ENCODE measurements around the gene BCO1. TPM values are rescaled to one million over a fixed set of nuclear protein-coding genes. Genes with fewer than 3 reads are reported as not detected.

Gene BCO1
- total RNA-seq, 1 experiment from 2014 or later = not detected

DNA sequence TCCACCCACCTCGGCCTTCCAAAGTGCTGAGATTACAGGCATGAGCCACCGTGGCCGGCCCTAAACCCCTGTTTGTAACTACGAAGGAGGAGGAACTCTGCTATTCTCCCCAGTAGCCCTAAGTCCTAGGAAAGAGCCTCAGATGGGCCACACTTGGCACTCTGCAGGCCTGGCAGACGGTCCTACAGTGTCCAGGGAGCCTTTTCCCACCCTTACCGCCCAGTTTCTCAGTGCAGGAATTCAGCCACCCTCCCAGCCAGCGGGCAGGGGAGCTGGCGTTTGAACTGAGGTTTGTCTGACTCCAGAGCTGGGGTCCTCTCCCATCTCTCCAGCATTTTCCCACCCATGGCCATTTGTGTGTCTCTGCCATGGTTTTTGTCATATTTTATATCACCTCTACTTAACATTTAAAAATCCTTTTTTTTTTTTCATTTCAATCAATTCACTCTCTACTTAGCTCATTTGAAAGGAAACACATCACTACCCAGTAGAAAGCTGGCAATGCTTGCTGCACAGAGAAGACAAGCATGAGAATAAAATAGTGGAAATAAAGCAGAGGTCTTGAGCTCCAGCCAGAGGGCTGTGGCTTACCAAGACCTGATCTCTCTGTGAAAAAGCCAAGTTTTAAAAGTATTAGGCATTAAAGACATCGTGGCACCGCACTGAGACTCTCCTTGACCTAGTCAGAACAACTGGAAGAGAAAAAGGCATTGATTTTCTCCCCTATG, 34.9 kb downstream of the BCO1 start:
- H3K9me2 ChIP-seq (replicated peaks; ENCODE audit: insufficient read depth, low read length) = no peaks in the 10 kb centered on the region
- H3K27me3 ChIP-seq (ENCODE audit: low read length) = no peaks in the 10 kb centered on the region
- no peaks in the 10 kb centered on the region for H3K9me3 ChIP-seq (ENCODE audit: low read length)
- H3K27ac ChIP-seq (ENCODE audit: low read length) = no peak overlapping the region
- DNase-seq = no peak
- H3K4me2 ChIP-seq (ENCODE audit: low read depth, low read length, poor library complexity, severe bottlenecking) = no peak overlapping the region
- H3K4me1 ChIP-seq (ENCODE audit: low read length) = no peaks in the 10 kb centered on the region
- no peak overlapping the region for H3K9ac ChIP-seq (ENCODE audit: low read length)
- H4K20me1 ChIP-seq (ENCODE audit: insufficient read depth, low read depth, low read length) = no peaks in the 10 kb centered on the region
- no peak overlapping the region for H2AFZ ChIP-seq (ENCODE audit: low read length)
- H3K79me2 ChIP-seq (ENCODE audit: low read length) = no peaks in the 10 kb centered on the region
- H3K36me3 ChIP-seq (ENCODE audit: insufficient read depth, low read length) = no peaks in the 10 kb centered on the region
- H3K4me3 ChIP-seq (ENCODE audit: low read length) = no peak overlapping the region

DNA sequence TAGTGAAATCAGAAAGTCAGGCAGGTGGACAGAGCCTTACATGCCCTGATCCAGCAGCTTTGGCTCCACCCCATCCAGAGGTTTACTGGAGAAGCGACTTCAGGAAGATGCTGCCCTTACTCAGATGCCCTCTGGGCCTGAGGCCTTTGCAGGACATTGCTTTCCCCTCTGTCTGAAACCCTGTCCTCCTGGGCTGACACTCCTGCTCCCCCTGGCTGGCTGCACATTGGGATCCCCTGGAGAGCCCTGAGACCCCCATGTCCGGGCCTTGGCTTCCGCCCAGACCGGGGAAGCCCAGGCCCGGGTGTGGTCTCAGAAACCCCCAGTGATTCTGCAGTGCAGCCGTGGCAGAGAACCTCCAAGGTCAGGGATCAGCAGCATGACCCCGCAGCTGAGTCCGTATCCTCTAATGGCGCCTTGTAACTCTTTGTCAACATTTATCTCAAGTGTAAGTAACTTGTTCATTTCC, 36.6 kb downstream of the BCO1 start:
- Histone ChIP-seq H3K4me2 (ENCODE audit: low read depth, low read length, poor library complexity, severe bottlenecking) (no peak overlapping the region), H3K9me3 (ENCODE audit: low read length) (no peaks in the 10 kb centered on the region), H3K27ac (ENCODE audit: low read length) (no peak overlapping the region), H4K20me1 (ENCODE audit: insufficient read depth, low read depth, low read length) (no peaks in the 10 kb centered on the region), H2AFZ (ENCODE audit: low read length) (no peak overlapping the region), H3K36me3 (ENCODE audit: insufficient read depth, low read length) (no peaks in the 10 kb centered on the region), H3K79me2 (ENCODE audit: low read length) (no peaks in the 10 kb centered on the region), H3K27me3 (ENCODE audit: low read length) (no peaks in the 10 kb centered on the region), H3K9me2 (replicated peaks; ENCODE audit: insufficient read depth, low read length) (no peaks in the 10 kb centered on the region), H3K4me3 (ENCODE audit: low read length) (no peak overlapping the region), H3K4me1 (ENCODE audit: low read length) (no peaks in the 10 kb centered on the region), H3K9ac (ENCODE audit: low read length) (no peak overlapping the region)
- DNase-seq = no peak

DNA sequence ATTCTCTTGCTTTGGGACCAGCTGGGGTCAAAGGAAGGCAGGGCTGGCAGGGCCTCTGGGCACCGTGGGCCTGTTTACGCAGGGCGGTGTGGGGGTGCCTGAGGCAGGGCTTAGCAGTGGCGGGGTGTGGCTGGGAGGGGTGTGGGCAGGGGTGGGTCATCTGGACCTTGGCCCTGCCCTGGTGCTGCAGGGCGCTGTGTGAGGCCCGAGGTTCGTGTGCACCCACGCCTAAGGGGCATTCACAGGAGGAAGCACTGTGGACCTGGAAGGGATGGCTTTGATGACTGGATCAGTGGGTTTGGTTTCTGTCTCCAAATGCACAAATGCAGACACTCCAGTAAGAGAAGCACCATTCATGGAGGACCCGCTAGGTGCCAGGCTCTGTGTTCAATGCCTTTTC, 37.3 kb downstream of the BCO1 start:
- Histone ChIP-seq H3K9me2 (replicated peaks; ENCODE audit: insufficient read depth, low read length) (no peaks in the 10 kb centered on the region), H3K79me2 (ENCODE audit: low read length) (no peaks in the 10 kb centered on the region), H3K27me3 (ENCODE audit: low read length) (no peaks in the 10 kb centered on the region), H3K4me2 (ENCODE audit: low read depth, low read length, poor library complexity, severe bottlenecking) (no peak overlapping the region), H3K4me1 (ENCODE audit: low read length) (no peaks in the 10 kb centered on the region), H3K4me3 (ENCODE audit: low read length) (no peak overlapping the region), H4K20me1 (ENCODE audit: insufficient read depth, low read depth, low read length) (no peaks in the 10 kb centered on the region), H3K9ac (ENCODE audit: low read length) (no peak overlapping the region), H3K9me3 (ENCODE audit: low read length) (no peaks in the 10 kb centered on the region), H2AFZ (ENCODE audit: low read length) (no peak overlapping the region), H3K36me3 (ENCODE audit: insufficient read depth, low read length) (no peaks in the 10 kb centered on the region), H3K27ac (ENCODE audit: low read length) (no peak overlapping the region)
- no peak for DNase-seq

DNA sequence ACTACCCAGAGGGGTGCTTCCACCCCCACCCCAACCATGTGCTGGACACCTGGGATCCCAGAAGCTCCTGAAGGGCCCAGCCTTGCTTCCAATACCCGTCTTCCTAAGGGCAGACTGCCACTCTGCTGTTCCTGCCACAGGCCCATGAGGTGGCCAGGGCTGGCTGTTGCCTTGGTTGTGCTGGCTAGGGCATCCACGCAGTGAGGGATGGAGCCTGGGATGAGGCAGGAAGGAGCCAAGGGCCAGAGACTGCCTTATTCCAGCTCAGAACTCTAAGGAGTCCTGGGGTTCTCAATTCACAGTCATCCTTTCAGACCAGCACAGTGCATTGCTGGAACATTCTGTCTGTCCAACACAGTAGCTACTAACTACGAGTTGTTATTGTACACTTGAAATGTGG, 37.8 kb downstream of the BCO1 start:
- no peaks in the 10 kb centered on the region for H3K9me3 ChIP-seq (ENCODE audit: low read length)
- no peak overlapping the region for H2AFZ ChIP-seq (ENCODE audit: low read length)
- H3K4me2 ChIP-seq (ENCODE audit: low read depth, low read length, poor library complexity, severe bottlenecking) = no peak overlapping the region
- DNase-seq = no peak
- H3K27ac ChIP-seq (ENCODE audit: low read length) = no peak overlapping the region
- no peaks in the 10 kb centered on the region for H4K20me1 ChIP-seq (ENCODE audit: insufficient read depth, low read depth, low read length)
- no peaks in the 10 kb centered on the region for H3K9me2 ChIP-seq (replicated peaks; ENCODE audit: insufficient read depth, low read length)
- no peaks in the 10 kb centered on the region for H3K4me1 ChIP-seq (ENCODE audit: low read length)
- H3K36me3 ChIP-seq (ENCODE audit: insufficient read depth, low read length) = no peaks in the 10 kb centered on the region
- no peak overlapping the region for H3K9ac ChIP-seq (ENCODE audit: low read length)
- H3K79me2 ChIP-seq (ENCODE audit: low read length) = no peaks in the 10 kb centered on the region
- H3K4me3 ChIP-seq (ENCODE audit: low read length) = no peak overlapping the region
- no peaks in the 10 kb centered on the region for H3K27me3 ChIP-seq (ENCODE audit: low read length)

DNA sequence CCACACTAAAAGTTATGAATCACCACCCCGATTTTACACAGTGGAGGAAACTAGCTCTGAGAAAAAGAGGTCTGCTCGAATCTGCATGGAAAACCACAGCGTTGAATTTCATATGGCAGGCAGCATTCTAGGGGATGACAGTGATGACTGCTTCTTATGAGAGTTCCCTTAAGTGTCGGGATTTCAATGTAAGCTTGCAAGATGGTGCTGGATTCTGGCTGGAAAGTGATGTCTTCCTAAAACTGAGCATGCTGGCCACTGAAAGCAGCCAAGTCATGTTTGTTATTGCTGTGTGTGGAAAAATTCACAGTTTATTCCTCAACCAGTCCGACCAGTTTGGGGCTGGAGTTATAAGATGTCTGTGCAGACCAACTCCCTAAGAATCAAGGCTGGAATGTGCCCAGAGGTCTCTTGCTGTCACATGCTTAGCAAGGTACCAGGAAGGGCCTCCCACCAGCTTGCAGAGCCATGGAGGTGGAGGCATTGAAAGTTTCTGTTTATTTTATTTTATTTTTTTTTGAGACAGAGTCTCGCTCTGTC, 39.1 kb downstream of the BCO1 start:
- Histone ChIP-seq H3K9me2 (replicated peaks; ENCODE audit: insufficient read depth, low read length) (no peaks in the 10 kb centered on the region), H3K27me3 (ENCODE audit: low read length) (no peaks in the 10 kb centered on the region), H3K9me3 (ENCODE audit: low read length) (no peaks in the 10 kb centered on the region), H3K4me3 (ENCODE audit: low read length) (no peak overlapping the region), H2AFZ (ENCODE audit: low read length) (no peak overlapping the region), H3K79me2 (ENCODE audit: low read length) (no peaks in the 10 kb centered on the region), H4K20me1 (ENCODE audit: insufficient read depth, low read depth, low read length) (no peaks in the 10 kb centered on the region), H3K27ac (ENCODE audit: low read length) (no peak overlapping the region), H3K4me2 (ENCODE audit: low read depth, low read length, poor library complexity, severe bottlenecking) (no peak overlapping the region), H3K36me3 (ENCODE audit: insufficient read depth, low read length) (no peaks in the 10 kb centered on the region), H3K4me1 (ENCODE audit: low read length) (no peaks in the 10 kb centered on the region), H3K9ac (ENCODE audit: low read length) (no peak overlapping the region)
- no peak for DNase-seq

DNA sequence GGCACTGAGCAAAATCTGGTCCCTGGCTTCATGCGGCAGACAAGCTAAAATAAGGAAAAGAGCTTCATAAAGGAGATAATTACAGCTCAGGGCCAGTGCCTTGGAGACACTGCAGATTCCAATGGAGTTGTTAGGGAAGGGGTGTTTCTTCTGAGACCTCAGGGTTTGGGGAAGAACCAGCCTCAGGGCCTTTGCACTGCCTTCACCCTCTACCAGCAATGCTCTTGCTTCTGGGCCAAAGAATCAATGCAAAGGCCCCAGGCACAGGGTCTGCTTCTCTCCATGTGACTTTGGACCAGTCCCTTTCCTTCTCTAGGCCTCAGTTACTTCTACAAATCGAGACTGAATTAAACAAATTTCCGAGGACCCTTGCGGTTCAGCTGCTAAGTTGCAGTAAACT, 40.0 kb downstream of the BCO1 start:
- no peaks in the 10 kb centered on the region for H3K27me3 ChIP-seq (ENCODE audit: low read length)
- no peak overlapping the region for H3K4me3 ChIP-seq (ENCODE audit: low read length)
- H3K36me3 ChIP-seq (ENCODE audit: insufficient read depth, low read length) = no peaks in the 10 kb centered on the region
- H3K79me2 ChIP-seq (ENCODE audit: low read length) = no peaks in the 10 kb centered on the region
- no peaks in the 10 kb centered on the region for H4K20me1 ChIP-seq (ENCODE audit: insufficient read depth, low read depth, low read length)
- H3K27ac ChIP-seq (ENCODE audit: low read length) = no peak overlapping the region
- H2AFZ ChIP-seq (ENCODE audit: low read length) = no peak overlapping the region
- H3K9ac ChIP-seq (ENCODE audit: low read length) = no peak overlapping the region
- no peaks in the 10 kb centered on the region for H3K4me1 ChIP-seq (ENCODE audit: low read length)
- H3K9me2 ChIP-seq (replicated peaks; ENCODE audit: insufficient read depth, low read length) = no peaks in the 10 kb centered on the region
- H3K9me3 ChIP-seq (ENCODE audit: low read length) = no peaks in the 10 kb centered on the region
- H3K4me2 ChIP-seq (ENCODE audit: low read depth, low read length, poor library complexity, severe bottlenecking) = no peak overlapping the region
- DNase-seq = no peak

DNA sequence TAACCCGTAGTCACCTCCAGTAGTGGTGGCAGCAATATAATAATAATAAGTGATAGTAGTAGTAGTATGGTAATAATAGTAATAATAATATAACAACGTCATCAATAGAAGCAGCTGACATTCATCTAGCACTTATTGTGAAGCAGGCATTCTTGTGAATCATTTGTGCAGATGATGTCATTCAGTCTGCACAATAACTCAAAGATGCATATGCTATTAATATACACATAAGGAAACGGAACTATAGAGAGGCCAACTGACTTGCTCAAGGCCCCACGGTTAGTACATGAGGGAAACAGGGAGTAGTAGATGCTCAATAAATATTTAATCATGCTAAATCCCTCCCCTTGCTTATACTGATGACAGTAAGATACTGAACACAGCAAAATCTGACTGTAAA, 40.9 kb downstream of the BCO1 start:
- H3K4me3 ChIP-seq (ENCODE audit: low read length) = no peak overlapping the region
- no peaks in the 10 kb centered on the region for H3K79me2 ChIP-seq (ENCODE audit: low read length)
- no peaks in the 10 kb centered on the region for H3K36me3 ChIP-seq (ENCODE audit: insufficient read depth, low read length)
- no peak overlapping the region for H3K27ac ChIP-seq (ENCODE audit: low read length)
- no peak for DNase-seq
- H2AFZ ChIP-seq (ENCODE audit: low read length) = no peak overlapping the region
- no peaks in the 10 kb centered on the region for H3K27me3 ChIP-seq (ENCODE audit: low read length)
- no peaks in the 10 kb centered on the region for H4K20me1 ChIP-seq (ENCODE audit: insufficient read depth, low read depth, low read length)
- H3K9ac ChIP-seq (ENCODE audit: low read length) = no peak overlapping the region
- H3K4me1 ChIP-seq (ENCODE audit: low read length) = no peaks in the 10 kb centered on the region
- H3K9me2 ChIP-seq (replicated peaks; ENCODE audit: insufficient read depth, low read length) = no peaks in the 10 kb centered on the region
- H3K9me3 ChIP-seq (ENCODE audit: low read length) = no peaks in the 10 kb centered on the region
- H3K4me2 ChIP-seq (ENCODE audit: low read depth, low read length, poor library complexity, severe bottlenecking) = no peak overlapping the region

DNA sequence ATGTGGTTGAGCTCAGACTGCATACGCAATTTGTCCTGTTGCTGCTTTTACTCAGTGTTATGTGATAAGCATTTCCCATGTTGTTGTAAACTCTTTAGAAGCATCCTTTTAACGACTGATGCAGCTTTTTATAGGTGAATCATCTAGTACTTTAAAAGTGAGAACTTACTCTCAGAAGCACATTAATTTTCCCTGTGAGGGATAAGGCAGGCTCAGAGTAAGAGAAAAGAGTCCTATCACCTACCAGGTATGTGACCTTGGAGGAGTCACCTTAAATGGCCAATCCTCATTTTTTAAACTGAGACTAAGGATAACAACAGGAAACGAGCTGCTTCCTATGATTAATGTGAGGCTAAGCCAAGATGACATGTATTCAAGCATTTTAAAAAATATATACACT, 41.9 kb downstream of the BCO1 start:
- Histone ChIP-seq H2AFZ (ENCODE audit: low read length) (no peak overlapping the region), H3K9me2 (replicated peaks; ENCODE audit: insufficient read depth, low read length) (no peaks in the 10 kb centered on the region), H3K36me3 (ENCODE audit: insufficient read depth, low read length) (no peaks in the 10 kb centered on the region), H3K27ac (ENCODE audit: low read length) (no peak overlapping the region), H3K4me1 (ENCODE audit: low read length) (no peaks in the 10 kb centered on the region), H3K4me2 (ENCODE audit: low read depth, low read length, poor library complexity, severe bottlenecking) (no peak overlapping the region), H3K9me3 (ENCODE audit: low read length) (no peaks in the 10 kb centered on the region), H4K20me1 (ENCODE audit: insufficient read depth, low read depth, low read length) (no peaks in the 10 kb centered on the region), H3K27me3 (ENCODE audit: low read length) (no peaks in the 10 kb centered on the region), H3K79me2 (ENCODE audit: low read length) (no peaks in the 10 kb centered on the region), H3K4me3 (ENCODE audit: low read length) (no peak overlapping the region), H3K9ac (ENCODE audit: low read length) (no peak overlapping the region)
- DNase-seq = no peak
